Neural cell (in vitro differentiated cells): ENCODE data around the gene ARHGAP10. TPM values are rescaled to one million over a fixed set of nuclear protein-coding genes. Genes with fewer than 3 reads are reported as not detected.

Experiments used
- H2AFZ ChIP-seq: fragments of 200-600, 300-800 bp; sonication (generic), shearing (Covaris generic); 2 replicates; pipeline ENCODE4 v1.6.0; 2014; ENCODE audit warnings: low read depth, mild to moderate bottlenecking, antibody characterized with exemption, low read length, moderate library complexity
- H3F3A ChIP-seq: fragments of 200-600 bp; shearing (Covaris generic); 2 replicates; pipeline ENCODE4 v1.6.1; 2016; ENCODE audit warnings: mild to moderate bottlenecking, moderate library complexity, mixed read lengths, antibody characterized with exemption, low read length; ENCODE audit not compliant: insufficient read depth, poor library complexity, severe bottlenecking
- H3K27ac ChIP-seq: fragments of 200-600, 300-800 bp; sonication (generic), shearing (Covaris generic); 2 replicates; pipeline ENCODE4 v1.5.1; 2014; ENCODE audit warnings: mild to moderate bottlenecking, low read length, moderate library complexity
- H3K27me3 ChIP-seq: fragments of 300-800, 200-600 bp; sonication (generic), shearing (Covaris generic); 2 replicates; pipeline ENCODE4 v1.6.0; 2014; ENCODE audit warnings: mild to moderate bottlenecking, low read depth, low read length, moderate library complexity; ENCODE audit not compliant: insufficient read depth
- H3K36me3 ChIP-seq: fragments of 300-800, 200-600 bp; sonication (generic), shearing (Covaris generic); 2 replicates; pipeline ENCODE4 v1.5.1; 2014; ENCODE audit warnings: mild to moderate bottlenecking, antibody characterized with exemption, low read length, moderate library complexity; ENCODE audit not compliant: insufficient read depth
- H3K4me2 ChIP-seq: fragments of 300-800, 200-600 bp; sonication (generic), shearing (Covaris generic); 2 replicates; pipeline ENCODE4 v1.6.0; 2014; ENCODE audit warnings: mild to moderate bottlenecking, low read length
- H3K4me3 ChIP-seq: fragments of 300-800, 200-600 bp; sonication (generic), shearing (Covaris generic); 2 replicates; pipeline ENCODE4 v1.5.1; 2014; ENCODE audit warnings: mild to moderate bottlenecking, low read length, moderate library complexity
- H3K79me2 ChIP-seq: fragments of 200-600 bp; shearing (Covaris generic); replicated peaks from 2 replicates; pipeline ENCODE4 v1.6.0; 2014; ENCODE audit warnings: mild to moderate bottlenecking, low read length, moderate library complexity; ENCODE audit not compliant: insufficient read depth
- H3K9ac ChIP-seq: fragments of 300-800, 200-600 bp; sonication (generic), shearing (Covaris generic); 2 replicates; pipeline ENCODE4 v1.6.1; 2016; ENCODE audit warnings: mild to moderate bottlenecking, low read length, mixed read lengths
- H3K9me2 ChIP-seq: fragments of 200-600 bp; shearing (Covaris generic); 2 replicates; pipeline ENCODE4 v1.6.1; 2016; ENCODE audit warnings: mild to moderate bottlenecking, low read length, mixed read lengths; ENCODE audit not compliant: insufficient read depth
- H3K9me3 ChIP-seq: fragments of 200-600, 300-800 bp; sonication (generic), shearing (Covaris generic); 2 replicates; pipeline ENCODE4 v1.6.1; 2016; ENCODE audit warnings: mild to moderate bottlenecking, mixed run types, low read length, moderate library complexity, mixed read lengths
- H4K20me1 ChIP-seq: fragments of 200-600 bp; shearing (Covaris generic); 2 replicates; pipeline ENCODE4 v1.6.1; 2016; ENCODE audit warnings: mild to moderate bottlenecking, mixed run types; ENCODE audit not compliant: insufficient read depth
- CTCF ChIP-seq: fragments of 450-650 bp; IDR thresholded peaks from 2 replicates; pipeline ENCODE4 v1.5.1; 2014; ENCODE audit warnings: antibody characterized with exemption, mild to moderate bottlenecking, moderate library complexity; ENCODE audit not compliant: poor library complexity, severe bottlenecking
- EP300 ChIP-seq: fragments of 450-650 bp; conservative IDR thresholded peaks from 2 replicates; pipeline ENCODE4 v1.6.1; 2014; ENCODE audit warnings: antibody characterized with exemption, mild to moderate bottlenecking, moderate library complexity; ENCODE audit not compliant: poor library complexity, severe bottlenecking
- EZH2 ChIP-seq: fragments of 200-600, 300-800 bp; shearing (Covaris generic), sonication (generic); IDR thresholded peaks from 2 replicates; pipeline ENCODE4 v1.6.1; 2014; ENCODE audit warnings: antibody characterized with exemption, low read length, borderline replicate concordance, mild to moderate bottlenecking; ENCODE audit not compliant: insufficient read depth, poor library complexity, severe bottlenecking
- MXI1 ChIP-seq: fragments of 450-650 bp; conservative IDR thresholded peaks from 2 replicates; pipeline ENCODE4 v1.6.1; 2014; ENCODE audit warnings: antibody characterized with exemption, mild to moderate bottlenecking; ENCODE audit not compliant: poor library complexity, severe bottlenecking
- POLR2AphosphoS5 ChIP-seq: IDR thresholded peaks from 2 replicates; pipeline ENCODE4 v1.6.1; 2012
- RAD21 ChIP-seq: fragments of 450-650 bp; conservative IDR thresholded peaks from 2 replicates; pipeline ENCODE4 v1.6.1; 2014; ENCODE audit warnings: antibody characterized with exemption, mild to moderate bottlenecking, moderate library complexity
- REST ChIP-seq: IDR thresholded peaks from 2 replicates; pipeline ENCODE4 v1.6.1; 2012; ENCODE audit warnings: borderline replicate concordance
- SMC3 ChIP-seq: fragments of 450-650 bp; conservative IDR thresholded peaks from 2 replicates; pipeline ENCODE4 v1.6.1; 2014; ENCODE audit warnings: antibody characterized with exemption, mild to moderate bottlenecking, moderate library complexity; ENCODE audit not compliant: poor library complexity
- TAF1 ChIP-seq: IDR thresholded peaks from 2 replicates; pipeline ENCODE4 v1.6.1; 2012; ENCODE audit warnings: low read depth
- polyA plus RNA-seq: library from polyadenylated mRNA; depleted of rRNA; stranded (reverse); fragments of >200 nt; gene quantifications from 2 replicates; pipeline ENCODE4 v1.2.3, GENCODE V29; 2014

Gene ARHGAP10
- polyA plus RNA-seq, 1 donor from 2014 or later: 1.2 TPM

DNA sequence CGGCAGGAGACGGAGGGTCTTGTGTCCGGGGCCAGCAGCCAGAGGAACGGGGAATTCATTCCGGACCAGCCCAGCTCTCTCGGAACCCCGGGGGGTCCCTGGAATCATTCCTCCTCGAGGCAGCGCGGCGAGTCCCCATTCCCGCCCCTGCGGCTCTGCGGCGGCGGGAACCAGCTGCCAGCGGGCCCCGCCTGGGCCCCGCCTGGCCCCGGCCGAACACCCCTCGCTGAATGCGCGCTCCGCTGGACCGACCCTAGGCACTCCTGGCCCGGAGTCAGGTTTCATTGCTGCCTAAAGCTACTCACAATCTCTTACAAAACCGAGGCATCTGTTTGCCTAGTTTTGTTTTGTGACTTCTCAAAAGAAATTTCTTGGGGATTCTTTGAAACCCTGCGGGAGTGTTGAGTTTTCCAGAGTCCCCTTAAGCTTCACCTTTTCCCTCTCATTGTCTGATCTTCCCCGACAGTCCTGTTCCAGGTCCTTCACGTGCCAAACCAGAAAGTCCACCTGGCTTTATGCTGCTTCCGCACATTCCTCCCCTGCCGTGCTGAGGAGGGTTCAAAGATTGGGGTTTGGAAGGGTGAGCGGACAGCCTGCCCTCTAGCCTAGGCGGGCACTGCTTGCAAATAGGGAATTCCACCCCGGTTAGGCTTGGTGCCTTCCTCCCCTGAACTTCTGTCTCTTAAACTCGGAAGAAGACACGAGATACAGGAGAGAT, 789 bp downstream of the ARHGAP10 start:
- Histone ChIP-seq H3K27ac (no peak overlapping the region), H3K27me3 (peaks cover 81% of the 10 kb centered on the region)

DNA sequence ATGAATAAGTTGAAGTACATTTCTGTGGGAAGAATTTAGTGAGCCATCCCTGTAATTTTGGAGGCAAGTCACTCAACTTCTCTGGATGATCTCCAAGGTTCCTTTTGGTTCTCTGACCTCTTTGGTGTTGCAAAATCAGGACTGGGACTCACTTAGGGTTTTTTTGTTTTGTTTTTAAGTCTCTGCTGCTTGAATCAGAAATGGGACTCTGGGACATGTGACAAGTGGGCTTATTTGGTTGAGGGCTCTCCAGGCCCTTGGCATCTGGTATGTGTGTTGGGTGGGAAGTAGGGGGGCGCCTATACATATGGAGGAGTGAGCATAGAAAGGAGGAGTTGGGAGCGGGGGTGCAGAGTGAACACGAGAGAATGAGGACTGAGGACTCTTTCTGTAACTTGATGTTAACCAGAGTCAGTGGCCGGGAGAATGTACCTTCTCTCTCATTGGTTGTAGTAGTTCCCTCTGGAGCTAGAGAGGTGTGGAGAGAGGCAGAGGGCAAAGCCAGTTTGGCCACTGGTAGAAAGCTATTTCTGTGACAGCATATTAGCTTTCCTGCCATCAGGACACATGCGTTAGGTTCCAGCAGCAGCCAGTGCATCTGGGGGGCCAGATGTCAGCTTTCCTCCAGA, 1.9 kb downstream of the ARHGAP10 start:
- no peak for TF ChIP-seq EZH2
- TF ChIP-seq SMC3: no peak
- TF ChIP-seq POLR2AphosphoS5: no peak
- no peak for TF ChIP-seq EP300
- no peak for TF ChIP-seq CTCF
- TF ChIP-seq RAD21: no peak
- TF ChIP-seq MXI1: no peak
- TF ChIP-seq TAF1: no peak
- TF ChIP-seq REST: no peak
- Histone ChIP-seq H3K27me3 (peaks cover 71% of the 10 kb centered on the region), H3K9ac (no peak overlapping the region), H2AFZ (no peak overlapping the region), H3F3A (no peaks in the 10 kb centered on the region), H3K79me2 (no peaks in the 10 kb centered on the region), H4K20me1 (no peaks in the 10 kb centered on the region), H3K4me2 (no peak overlapping the region), H3K9me2 (no peaks in the 10 kb centered on the region), H3K4me3 (no peak overlapping the region), H3K9me3 (no peaks in the 10 kb centered on the region), H3K36me3 (no peaks in the 10 kb centered on the region), H3K27ac (no peak overlapping the region)

More for the DNA sequence above, 789 bp downstream of the ARHGAP10 start:
- H3K79me2 ChIP-seq: no peaks in the 10 kb centered on the region
- no peaks in the 10 kb centered on the region for H3F3A ChIP-seq
- H3K4me3 ChIP-seq: peak overlapping the region; percentile 91
- TF ChIP-seq POLR2AphosphoS5 (no peak), CTCF (no peak)
- no peaks in the 10 kb centered on the region for H3K9me2 ChIP-seq
- no peaks in the 10 kb centered on the region for H4K20me1 ChIP-seq
- no peaks in the 10 kb centered on the region for H3K9me3 ChIP-seq
- H3K9ac ChIP-seq: peak overlapping the region; percentile 48
- H3K36me3 ChIP-seq: no peaks in the 10 kb centered on the region
- H2AFZ ChIP-seq: peak overlapping the region; percentile 52
- H3K4me2 ChIP-seq: peak overlapping the region; percentile 46
